HG03558 (cell line): Measurements from ENCODE around the gene GPS2.
A peak's percentile ranks its signal among the peaks of the same experiment; 100 is the strongest.

Experiments
- ATAC-seq: cut with Tn5 transposase; IDR thresholded peaks from one replicate; pipeline ENCODE4 v1.9.1; 2021; ENCODE audit warnings: moderate number of reproducible peaks; ENCODE audit not compliant: unreplicated experiment; ENCODE audit errors: extremely low read depth

GPS2 gene

GRCh38 chr17:7314719-7315569 lies at the start of gene GPS2:
Gene GPS2 (minus strand): TSS chr17:7315360. CDS start chr17:7315052, 308 bp downstream.
- ATAC-seq, result no peak

GRCh38 chr17:7363311-7363710 lies 48.2 kb upstream of the GPS2 start:
- ATAC-seq, result no peak

GRCh38 chr17:7361906-7362305 lies 46.7 kb upstream of the GPS2 start:
- ATAC-seq, result no peak

GRCh38 chr17:7357381-7357780 lies 42.2 kb upstream of the GPS2 start:
- ATAC-seq, result no peak

GRCh38 chr17:7356756-7357155 lies 41.6 kb upstream of the GPS2 start:
- ATAC-seq, result no peak

GRCh38 chr17:7356072-7356549 lies 41.0 kb upstream of the GPS2 start:
- no peak for ATAC-seq

GRCh38 chr17:7355573-7355972 lies 40.4 kb upstream of the GPS2 start:
- no peak for ATAC-seq

- no peak for ATAC-seq
Measured at GRCh38 chr17:7355053-7355452, 39.9 kb upstream of the GPS2 start, which contains the start of gene TMEM95. Gene TMEM95 (plus strand): TSS chr17:7355156. CDS start chr17:7355205, 49 bp downstream.

GRCh38 chr17:7354262-7354843 lies 39.2 kb upstream of the GPS2 start:
- no peak for ATAC-seq

- no peak for ATAC-seq
Measured at GRCh38 chr17:7352910-7353635, 37.9 kb upstream of the GPS2 start.

GRCh38 chr17:7352503-7352889 lies 37.3 kb upstream of the GPS2 start:
- ATAC-seq, result no peak

- ATAC-seq, result peak; percentile 39
Measured at GRCh38 chr17:7351665-7352502, 36.7 kb upstream of the GPS2 start, which contains the start of gene KCTD11. Gene KCTD11 (plus strand): TSS chr17:7352162.

- ATAC-seq, result no peak
Measured at GRCh38 chr17:7348478-7349242, 33.5 kb upstream of the GPS2 start.

GRCh38 chr17:7347630-7348477 lies 32.7 kb upstream of the GPS2 start:
- no peak for ATAC-seq

- ATAC-seq, result no peak
Measured at GRCh38 chr17:7346761-7347614, 31.8 kb upstream of the GPS2 start.

- no peak for ATAC-seq
Measured at GRCh38 chr17:7343250-7343649, 28.1 kb upstream of the GPS2 start.

- ATAC-seq, result no peak
Measured at GRCh38 chr17:7341842-7342241, 26.7 kb upstream of the GPS2 start.
